GM18502 (cell line): ENCODE measurements around the gene EIF2B1.

Experiments used
- ATAC-seq: cut with Tn5 transposase; IDR thresholded peaks from one replicate; pipeline ENCODE4 v1.9.1; 2021; ENCODE audit warnings: mild to moderate bottlenecking; ENCODE audit not compliant: unreplicated experiment, poor library complexity

EIF2B1 gene

GRCh38 chr12:123633379-123634141 lies at the start of gene EIF2B1, which contains the start of gene GTF2H3:
Gene EIF2B1, minus strand, starts transcription at chr12:123633686. Its CDS starts 129 bp downstream, at chr12:123633557.
Gene GTF2H3, plus strand, starts transcription at chr12:123633829. Its CDS starts 31 bp downstream, at chr12:123633860.
- peak; percentile 98 for ATAC-seq

DNA sequence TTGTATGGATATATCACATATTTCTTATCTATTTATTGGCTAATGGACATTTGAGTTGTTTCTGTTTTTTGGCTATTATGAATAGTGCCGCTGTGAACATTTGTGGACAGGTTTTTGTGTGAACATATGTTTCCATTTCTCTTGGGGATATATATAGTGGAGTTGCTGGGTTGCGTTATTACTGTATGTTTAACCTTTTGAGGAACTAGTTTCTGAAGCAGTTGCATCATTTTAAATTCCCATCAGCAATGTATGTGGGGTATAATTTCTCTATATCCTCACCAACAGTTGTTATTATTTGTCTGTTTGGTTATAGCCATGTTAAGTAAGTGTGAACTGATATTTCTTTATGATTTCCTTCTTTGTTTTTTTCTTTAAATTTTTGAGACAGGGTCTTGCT lies 48.1 kb upstream of the EIF2B1 start:
- peak; percentile 61 for ATAC-seq

DNA sequence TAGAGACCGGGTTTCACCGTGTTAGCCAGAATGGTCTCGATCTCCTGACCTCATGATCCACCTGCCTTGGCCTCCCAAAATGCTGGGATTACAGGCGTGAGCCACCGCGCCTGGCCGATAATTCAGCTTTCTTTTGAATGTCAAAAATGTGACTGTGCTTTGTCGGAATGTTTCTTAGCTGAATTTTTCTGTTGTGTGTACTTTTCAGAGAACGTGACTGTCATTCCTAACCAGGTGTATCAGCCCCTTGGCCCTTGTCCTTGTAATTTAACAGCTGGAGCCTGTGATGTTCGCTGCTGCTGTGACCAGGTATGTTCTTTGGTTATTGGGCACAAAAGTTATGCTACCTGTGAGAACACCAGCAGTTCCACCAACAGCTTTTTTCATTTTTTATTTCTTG lies 45.5 kb upstream of the EIF2B1 start:
- no peak for ATAC-seq

DNA sequence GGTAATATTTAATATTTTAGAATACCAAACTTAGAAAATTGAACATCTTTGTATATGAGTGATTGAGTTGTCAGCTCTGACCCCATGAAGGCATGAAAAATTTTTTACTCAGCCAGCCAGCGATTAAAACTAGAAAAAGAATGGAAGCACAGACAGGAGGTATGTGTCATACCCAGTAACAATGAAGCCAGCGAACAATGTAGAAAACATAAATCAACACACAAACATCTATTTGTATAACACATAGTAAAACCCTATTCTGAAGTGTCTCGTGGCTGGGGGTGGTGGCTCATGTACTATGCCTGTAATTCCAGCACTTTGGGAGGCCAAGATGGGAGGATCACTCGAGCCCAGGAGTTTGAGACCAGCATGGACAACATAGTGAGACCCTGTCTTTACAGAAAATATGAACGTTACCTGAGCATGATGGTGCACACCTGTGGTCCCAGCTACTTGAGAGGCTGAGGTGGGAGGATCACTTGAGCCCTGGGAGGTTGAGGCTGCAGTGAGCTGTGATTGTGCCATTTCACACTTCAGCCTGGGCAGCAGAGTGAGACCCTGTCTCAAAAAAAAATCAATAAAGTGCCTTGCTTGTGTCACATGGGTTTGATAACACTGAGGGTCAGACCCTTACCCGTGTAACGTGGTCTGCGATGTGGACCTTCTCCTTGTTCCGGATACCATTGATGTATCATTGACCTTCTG lies 43.3 kb upstream of the EIF2B1 start:
- ATAC-seq: no peak

GRCh38 chr12:123675436-123675835 lies 42.0 kb upstream of the EIF2B1 start:
- no peak for ATAC-seq

DNA sequence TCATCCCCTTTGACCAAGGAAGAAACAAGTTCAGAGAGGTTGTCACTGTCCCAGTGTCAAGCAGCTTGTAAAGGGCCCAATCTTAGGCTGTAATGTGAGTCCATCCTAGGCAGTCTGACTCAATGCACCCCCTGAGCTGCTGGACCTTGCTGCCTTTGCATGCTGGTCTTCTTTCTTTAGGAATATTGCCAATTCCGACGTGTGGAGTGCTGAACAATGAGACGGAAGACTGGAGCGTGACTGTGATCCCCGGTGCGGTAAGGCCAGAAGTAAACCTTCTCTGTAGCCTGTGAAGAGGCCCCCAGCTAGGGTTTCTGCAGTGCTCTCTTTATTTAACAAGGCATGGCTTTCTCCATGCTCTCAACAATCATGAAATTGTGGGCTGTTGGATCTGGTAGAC lies 38.4 kb upstream of the EIF2B1 start:
- no peak for ATAC-seq

- peak; percentile 99 for ATAC-seq
Measured at GRCh38 chr12:123670882-123671728, 37.6 kb upstream of the EIF2B1 start, which contains the start of gene TCTN2. Gene TCTN2, plus strand, starts transcription at chr12:123671113. Its CDS starts 128 bp downstream, at chr12:123671241.

- no peak for ATAC-seq
Measured at GRCh38 chr12:123667771-123668170, 34.3 kb upstream of the EIF2B1 start.

GRCh38 chr12:123659996-123660727 lies 26.7 kb upstream of the EIF2B1 start:
- ATAC-seq: no peak

DNA sequence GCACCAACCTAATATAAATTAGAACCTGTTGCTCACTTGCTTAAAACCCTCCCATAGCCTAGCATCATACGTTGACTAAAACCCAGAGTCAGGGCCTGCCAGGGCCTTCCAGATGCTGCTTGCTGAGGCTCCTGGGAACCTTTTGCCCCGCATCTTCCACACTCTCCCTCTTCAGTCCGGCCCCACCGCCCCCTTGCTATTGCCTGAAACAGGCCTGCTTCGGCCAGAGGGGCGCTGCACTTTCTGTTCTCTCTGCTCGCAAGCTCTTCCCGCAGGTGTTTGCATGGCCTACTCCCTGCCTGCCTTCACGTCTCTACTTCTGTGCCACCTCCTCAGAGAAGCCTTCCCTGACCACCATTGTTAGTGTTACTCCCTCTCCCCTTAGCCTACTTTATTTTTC lies 23.7 kb upstream of the EIF2B1 start:
- ATAC-seq: no peak

- ATAC-seq: no peak
Measured at GRCh38 chr12:123656392-123656791, 22.9 kb upstream of the EIF2B1 start.

- ATAC-seq: peak; percentile 82
Measured at GRCh38 chr12:123655420-123655819, 21.9 kb upstream of the EIF2B1 start.

GRCh38 chr12:123654129-123654701 lies 20.7 kb upstream of the EIF2B1 start:
- ATAC-seq: no peak

GRCh38 chr12:123648401-123648800 lies 14.9 kb upstream of the EIF2B1 start:
- no peak for ATAC-seq

DNA sequence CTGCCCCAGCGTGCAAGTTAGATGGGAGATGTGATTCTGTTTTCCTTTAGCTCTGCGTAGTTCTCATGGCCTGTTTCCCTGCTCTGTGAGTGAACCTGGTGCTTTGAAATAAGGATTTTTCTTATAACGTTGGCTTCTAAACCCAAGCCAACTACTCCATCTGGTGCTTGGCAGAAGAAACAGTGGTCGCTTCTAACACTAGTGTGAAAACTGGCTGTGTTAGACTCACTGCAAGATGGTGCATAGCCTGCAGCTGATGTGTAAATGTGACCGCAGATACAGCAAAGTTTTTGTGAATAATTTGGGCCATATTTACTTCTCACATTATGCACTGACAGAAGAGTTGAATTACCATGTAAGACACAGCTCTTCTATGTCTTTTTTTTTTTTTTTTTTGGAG lies 12.4 kb upstream of the EIF2B1 start:
- ATAC-seq: no peak

DNA sequence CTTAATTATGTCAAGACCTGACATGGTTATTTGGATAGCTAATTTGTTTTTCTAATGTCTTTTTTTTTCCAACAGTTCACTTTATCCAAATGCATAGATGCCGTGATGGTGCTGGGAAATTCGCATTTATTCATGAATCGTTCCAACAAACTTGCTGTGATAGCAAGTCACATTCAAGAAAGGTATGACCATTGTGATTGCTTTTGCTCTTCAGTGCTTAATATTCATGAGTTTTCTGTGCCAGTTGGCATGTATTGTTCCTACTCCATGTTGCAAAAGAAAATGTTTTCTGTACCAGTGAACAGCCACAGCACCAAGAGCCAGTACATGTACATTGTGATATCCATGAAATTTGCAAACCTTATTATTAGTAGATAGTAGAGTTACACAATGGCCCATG lies 11.9 kb upstream of the EIF2B1 start:
- ATAC-seq: no peak

DNA sequence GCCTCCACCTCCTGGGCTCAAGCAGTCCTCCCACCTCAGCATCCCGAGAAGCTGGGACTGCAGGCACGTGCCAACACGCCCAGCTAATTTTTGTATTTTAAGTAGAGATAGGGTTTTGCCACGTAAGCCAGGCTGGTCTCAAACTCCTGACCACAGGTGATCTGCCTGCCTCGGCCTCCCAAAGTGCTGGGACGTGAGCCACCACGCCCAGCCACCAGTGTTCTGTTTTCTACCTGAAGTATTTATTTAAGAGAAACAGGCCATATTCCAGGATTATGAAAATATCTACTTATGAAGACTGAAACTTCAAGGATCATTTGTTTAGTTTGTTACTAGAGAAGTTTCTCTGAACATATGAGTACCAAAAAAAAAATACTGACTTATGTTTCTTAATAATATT lies 10.4 kb upstream of the EIF2B1 start:
- no peak for ATAC-seq

DNA sequence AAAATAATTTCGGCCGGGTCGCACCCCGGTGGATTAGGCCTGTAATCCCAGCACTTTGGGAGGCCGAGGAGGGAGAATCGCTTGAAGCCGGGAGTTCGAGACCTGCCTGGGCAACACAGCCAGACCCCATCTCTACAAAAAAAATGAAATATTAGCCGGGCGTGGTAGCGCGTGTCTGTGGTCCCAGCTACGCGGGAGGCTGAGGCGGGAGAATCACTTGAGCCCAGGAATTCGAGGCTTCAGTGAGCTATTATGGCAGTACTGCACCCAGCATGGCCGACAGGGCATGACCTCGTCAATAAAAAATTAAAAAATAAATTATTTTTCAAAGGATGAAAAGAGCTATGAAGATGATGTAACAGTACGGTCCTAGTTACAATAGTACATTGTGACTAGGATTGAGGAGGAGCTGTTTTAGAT lies 666 bp upstream of the EIF2B1 start:
- ATAC-seq: peak; percentile 2

DNA sequence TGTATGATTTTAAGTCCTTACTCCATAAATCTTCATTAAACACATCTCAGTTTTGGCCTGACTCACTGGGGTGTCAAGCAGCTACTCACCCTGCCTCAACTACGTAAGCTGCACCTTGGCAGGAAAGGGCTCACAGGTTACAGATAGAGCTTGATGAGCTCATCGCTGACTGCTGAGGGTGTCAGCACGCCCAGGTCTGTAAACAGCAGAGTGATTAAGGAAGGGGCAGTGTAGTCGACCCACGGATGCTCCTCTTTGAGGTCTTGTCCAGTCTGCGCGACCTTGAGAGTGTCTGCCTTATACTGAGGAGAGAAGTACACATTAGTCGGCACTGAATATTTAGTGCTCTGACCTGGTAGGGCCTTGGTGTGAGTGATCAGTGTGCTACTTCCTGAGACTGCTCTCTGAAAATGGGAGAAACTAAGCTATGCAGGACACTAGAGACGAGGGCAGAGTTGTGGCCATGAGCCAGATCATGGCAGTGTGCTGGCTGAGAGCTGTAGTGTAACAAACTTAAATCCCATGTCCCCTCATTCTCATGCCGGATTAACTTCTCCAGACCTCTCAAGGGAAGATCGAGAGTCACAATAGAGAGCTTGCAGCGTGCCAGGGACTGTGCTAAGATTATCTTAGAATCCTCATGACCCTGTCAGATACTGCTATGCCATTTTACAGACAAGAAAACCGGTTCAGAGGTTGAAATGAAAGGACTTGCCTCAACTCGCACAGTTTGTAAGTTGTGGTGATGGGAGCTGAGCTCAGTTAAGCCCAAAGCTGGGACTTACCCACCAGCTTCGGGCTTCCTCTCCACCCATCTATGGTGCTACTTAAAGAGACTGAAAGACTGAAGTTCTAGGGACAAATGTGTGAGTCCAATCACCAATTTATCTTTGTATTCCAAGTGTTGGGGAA lies 11.6 kb downstream of the EIF2B1 start:
- no peak for ATAC-seq
